ENCODE measurements around the gene TMEM31.

- no peak for TF ChIP-seq ZNF274 (IDR thresholded peaks at IDR 0.05; ENCODE audit: borderline replicate concordance, extremely low read depth, low read length)
- TF ChIP-seq CREB1 (IDR thresholded peaks at IDR 0.05) = no peak
- TF ChIP-seq MAX (IDR thresholded peaks at IDR 0.05) = no peak
- TF ChIP-seq, protein P1, sequence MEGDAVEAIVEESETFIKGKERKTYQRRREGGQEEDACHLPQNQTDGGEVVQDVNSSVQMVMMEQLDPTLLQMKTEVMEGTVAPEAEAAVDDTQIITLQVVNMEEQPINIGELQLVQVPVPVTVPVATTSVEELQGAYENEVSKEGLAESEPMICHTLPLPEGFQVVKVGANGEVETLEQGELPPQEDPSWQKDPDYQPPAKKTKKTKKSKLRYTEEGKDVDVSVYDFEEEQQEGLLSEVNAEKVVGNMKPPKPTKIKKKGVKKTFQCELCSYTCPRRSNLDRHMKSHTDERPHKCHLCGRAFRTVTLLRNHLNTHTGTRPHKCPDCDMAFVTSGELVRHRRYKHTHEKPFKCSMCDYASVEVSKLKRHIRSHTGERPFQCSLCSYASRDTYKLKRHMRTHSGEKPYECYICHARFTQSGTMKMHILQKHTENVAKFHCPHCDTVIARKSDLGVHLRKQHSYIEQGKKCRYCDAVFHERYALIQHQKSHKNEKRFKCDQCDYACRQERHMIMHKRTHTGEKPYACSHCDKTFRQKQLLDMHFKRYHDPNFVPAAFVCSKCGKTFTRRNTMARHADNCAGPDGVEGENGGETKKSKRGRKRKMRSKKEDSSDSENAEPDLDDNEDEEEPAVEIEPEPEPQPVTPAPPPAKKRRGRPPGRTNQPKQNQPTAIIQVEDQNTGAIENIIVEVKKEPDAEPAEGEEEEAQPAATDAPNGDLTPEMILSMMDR (IDR thresholded peaks at IDR 0.05; ENCODE audit: control extremely low read depth in 1 of 3, insufficient read depth in 1 of 3, low read depth in 1 of 3, low read length in 3 of 3) = no peak
- no peak for TF ChIP-seq SUZ12 (IDR thresholded peaks at IDR 0.05; ENCODE audit: low read length)
- no peak for TF ChIP-seq RFX5 (IDR thresholded peaks at IDR 0.05; ENCODE audit: borderline replicate concordance, low read depth, low read length)
- no peak for TF ChIP-seq JUN (IDR thresholded peaks at IDR 0.05; ENCODE audit: low read depth, low read length)
- TF ChIP-seq CHD1 (IDR thresholded peaks at IDR 0.05; ENCODE audit: low read depth, low read length) = no peak
- TF ChIP-seq POLR2A (IDR thresholded peaks at IDR 0.05; ENCODE audit: control extremely low read depth in 1 of 2, low read depth in 2 of 2, low read length in 2 of 2) = no peak
Observed at GRCh38 chrX:103669745-103670144, 41.0 kb upstream of the TMEM31 start.
